Body of pancreas (tissue), 4 donors: ENCODE data around the gene CCL2. TPM values are rescaled to one million over a fixed set of nuclear protein-coding genes. Genes with fewer than 3 reads are reported as not detected.

Source experiments
- ATAC-seq: fragments of 150-250 bp; one replicate; pipeline ENCODE4 v1.9.1; 2016
- DNase-seq, 4 donors: peaks; one replicate each; pipeline ENCODE4 v3.0.0-alpha.2; 2019
- H3K27ac ChIP-seq, 4 donors: fragments of 200-600 bp; sonication (generic); 1 replicate in 3 of 4; 2 replicates in 1 of 4; pipeline versions ENCODE4 v1.5.1 to v1.6.1; 2016 to 2019; ENCODE audit warnings: mild to moderate bottlenecking in 1 of 4, mixed read lengths in 1 of 4, moderate library complexity in 1 of 4
- H3K27me3 ChIP-seq, 2 donors: fragments of 200-600 bp; sonication (generic); one replicate each; pipeline ENCODE4 v1.6.0; 2016; ENCODE audit warnings: mild to moderate bottlenecking in 1 of 2
- H3K36me3 ChIP-seq, 2 donors: fragments of 200-600 bp; sonication (generic); replicated peaks in 1 of 2; 2 replicates each; pipeline ENCODE4 v1.5.1; 2016; ENCODE audit warnings: low read depth in 2 of 2; ENCODE audit not compliant: insufficient read depth in 1 of 2
- H3K4me1 ChIP-seq: fragments of 200-600 bp; sonication (generic); one replicate; pipeline ENCODE4 v1.6.0; 2016
- H3K4me3 ChIP-seq, 2 donors: fragments of 200-600 bp; sonication (generic); 1 replicate in 1 of 2; 2 replicates in 1 of 2; pipeline ENCODE4 v1.5.1; 2016 to 2019
- H3K9me3 ChIP-seq, 3 donors: fragments of 200-600 bp; sonication (generic); 1 replicate in 2 of 3; 2 replicates in 1 of 3; pipeline ENCODE4 v1.5.1; 2016
- CTCF ChIP-seq, 7 experiments: fragments of 450-650 bp in 4 of 7; fragments of 200-600 bp in 3 of 7; sonication (generic) in 3 of 7; IDR thresholded peaks; one replicate each; pipeline ENCODE4 v1.5.1; 2016 to 2019; ENCODE audit warnings: antibody characterized with exemption in 7 of 7
- POLR2A ChIP-seq, 3 donors: fragments of 450-650 bp; IDR thresholded peaks; one replicate each; pipeline ENCODE4 v1.6.1; 2016; ENCODE audit warnings: antibody characterized with exemption in 3 of 3, mild to moderate bottlenecking in 2 of 3
- WGBS, 2 donors: methylation state at CpG; one replicate each; pipeline ENCODE4 v1.1.5; 2017; 5-methylcytosine and 5-hydroxymethylcytosine counted together
- intact Hi-C: fragments of 100-400 bp; cut with DNase I; formaldehyde crosslinking; loops from one replicate; pipeline ENCODE4 v1.15.1; 2023
- total RNA-seq, 2 donors: library from RNA; depleted of rRNA; stranded (reverse); fragments of >200 nt; gene quantifications; one replicate each; pipeline ENCODE4 v1.1.0, GENCODE V29; 2016

Gene CCL2
- total RNA-seq, 2 donors from 2014 or later = 34.0 to 49.8 TPM

- no peak overlapping the region for H3K4me3 ChIP-seq
- no peaks in the 10 kb centered on the region for H3K27me3 ChIP-seq
- TF ChIP-seq CTCF (IDR thresholded peaks at IDR 0.05) (no peak), POLR2A (IDR thresholded peaks at IDR 0.05) (no peak)
- H3K9me3 ChIP-seq = no peaks in the 10 kb centered on the region
- H3K4me1 ChIP-seq = peaks cover 74% of the 10 kb centered on the region
- ATAC-seq = no peak
- peak overlapping the region; percentile 68 to 86 (median 82) for H3K27ac ChIP-seq
- no peak for DNase-seq
- intact Hi-C loops = no loop called here
- no peaks in the 10 kb centered on the region for H3K36me3 ChIP-seq
- WGBS, 2 donors = 52 to 56% methylated on average over 3 of the region's 3 CpGs
Measured at GRCh38 chr17:34253139-34253525, 2.0 kb upstream of the CCL2 start.

GRCh38 chr17:34254146-34254545 lies 939 bp upstream of the CCL2 start:
- no peaks in the 10 kb centered on the region for H3K36me3 ChIP-seq
- ATAC-seq (peak; percentile 4), DNase-seq (no peak)
- intact Hi-C loops = no loop called here
- peaks cover 64% of the 10 kb centered on the region for H3K4me1 ChIP-seq
- peak overlapping the region; percentile 22 to 86 (median 82) for H3K27ac ChIP-seq
- no peaks in the 10 kb centered on the region for H3K9me3 ChIP-seq
- no peak overlapping the region for H3K4me3 ChIP-seq
- H3K27me3 ChIP-seq = no peaks in the 10 kb centered on the region
- TF ChIP-seq POLR2A (IDR thresholded peaks at IDR 0.05) (no peak), CTCF (IDR thresholded peaks at IDR 0.05) (no peak)
- 28 to 34% methylated on average over 3 of the region's 3 CpGs for WGBS, 2 donors

GRCh38 chr17:34255381-34255732 lies 272 bp downstream of the CCL2 start:
- H3K36me3 ChIP-seq = no peaks in the 10 kb centered on the region
- no peak overlapping the region for H3K4me3 ChIP-seq
- WGBS, 2 donors = 28 to 42% methylated on average over 5 of the region's 5 CpGs
- H3K9me3 ChIP-seq = no peaks in the 10 kb centered on the region
- no peak for TF ChIP-seq CTCF (IDR thresholded peaks at IDR 0.05)
- peak in 2 of 3 donors; percentile 8 to 27 for TF ChIP-seq POLR2A (IDR thresholded peaks at IDR 0.05)
- H3K4me1 ChIP-seq = peaks cover 52% of the 10 kb centered on the region
- intact Hi-C loops = no loop called here
- ATAC-seq = no peak
- DNase-seq = no peak
- no peaks in the 10 kb centered on the region for H3K27me3 ChIP-seq
- peak overlapping the region; percentile 22 to 86 (median 82) for H3K27ac ChIP-seq

- H3K36me3 ChIP-seq = no peaks in the 10 kb centered on the region
- no peaks in the 10 kb centered on the region for H3K27me3 ChIP-seq
- no peak for DNase-seq
- no peak overlapping the region for H3K4me3 ChIP-seq
- peaks cover 47% of the 10 kb centered on the region for H3K4me1 ChIP-seq
- H3K9me3 ChIP-seq = no peaks in the 10 kb centered on the region
- 32 to 44% methylated on average over 1 of the region's 1 CpG for WGBS, 2 donors
- intact Hi-C loops = no loop called here
- no peak for ATAC-seq
- TF ChIP-seq CTCF (IDR thresholded peaks at IDR 0.05) = no peak
- TF ChIP-seq POLR2A (IDR thresholded peaks at IDR 0.05) = no peak
- H3K27ac ChIP-seq = peak overlapping the region in 3 of 4 donors; percentile 81 to 86 (median 83)
Measured at GRCh38 chr17:34255841-34256240, 756 bp downstream of the CCL2 start.

GRCh38 chr17:34257299-34257985 lies 2.4 kb downstream of the CCL2 start:
- intact Hi-C loops = no loop called here
- Histone ChIP-seq H3K27me3 (no peaks in the 10 kb centered on the region), H3K4me3 (no peak overlapping the region), H3K4me1 (peaks cover 32% of the 10 kb centered on the region), H3K36me3 (no peaks in the 10 kb centered on the region), H3K9me3 (no peaks in the 10 kb centered on the region), H3K27ac (peak overlapping the region in 1 of 4 donors; percentile 83)
- no peak for ATAC-seq
- TF ChIP-seq POLR2A (IDR thresholded peaks at IDR 0.05) = peak in 2 of 3 donors; percentile 20 to 35
- TF ChIP-seq CTCF (IDR thresholded peaks at IDR 0.05) = no peak
- WGBS, 2 donors = 59 to 63% methylated on average over 5 of the region's 5 CpGs
- no peak for DNase-seq
